Left lung (tissue), 10 donors: ENCODE results near the gene HOXA10. TPM values are rescaled to one million over a fixed set of nuclear protein-coding genes. Genes with fewer than 3 reads are reported as not detected.

Experiments used
- ATAC-seq: fragments of 200-7000 bp; cut with Tn5 transposase; one replicate; pipeline ENCODE4 v1.9.1; 2020; ENCODE audit warnings: moderate library complexity
- DNase-seq, 4 donors: peaks; one replicate each; pipeline ENCODE4 v3.0.0-alpha.2; 2013 to 2020
- H3K27ac ChIP-seq, 2 donors: fragments of 200-600 bp; sonication (generic) in 1 of 2; one replicate each; pipeline versions ENCODE4 v1.5.0 to v1.8.0; 2020 to 2021
- H3K27me3 ChIP-seq, 2 donors: fragments of 200-600 bp; sonication (generic) in 1 of 2; one replicate each; pipeline versions ENCODE4 v1.5.0 to v1.8.0; 2020 to 2021
- H3K36me3 ChIP-seq, 2 donors: fragments of 200-600 bp; sonication (generic) in 1 of 2; one replicate each; pipeline versions ENCODE4 v1.5.0 to v1.8.0; 2020 to 2021
- H3K4me1 ChIP-seq, 2 donors: fragments of 200-600 bp; one replicate each; pipeline ENCODE4 v1.8.0; 2021
- H3K4me3 ChIP-seq, 2 donors: fragments of 200-600 bp; sonication (generic) in 1 of 2; one replicate each; pipeline versions ENCODE4 v1.5.0 to v1.8.0; 2020 to 2021; ENCODE audit warnings: mild to moderate bottlenecking in 1 of 2
- H3K9me3 ChIP-seq, 2 donors: fragments of 200-600 bp; sonication (generic) in 1 of 2; one replicate each; pipeline versions ENCODE4 v1.5.0 to v1.8.0; 2020 to 2021
- CTCF ChIP-seq, 2 donors: fragments of 200-600 bp; sonication (generic) in 1 of 2; IDR thresholded peaks; one replicate each; pipeline versions ENCODE4 v1.5.0 to v1.8.0; 2021; ENCODE audit warnings: antibody characterized with exemption in 2 of 2
- intact Hi-C, 2 donors: fragments of 100-400 bp; cut with DNase I; formaldehyde crosslinking; loops; one replicate each; pipeline versions ENCODE4 v1.11.2 to v1.14.2; 2022
- polyA plus RNA-seq, 6 donors: library from polyadenylated mRNA; unstranded; fragments of 120-200 nt; gene quantifications; one replicate each; pipeline ENCODE4 v1.2.1, GENCODE V29; 2013; ENCODE audit not compliant: insufficient read length in 6 of 6
- total RNA-seq, 2 donors: library from RNA; stranded (reverse); fragmentation: NEBNext Ultra II Directional; extraction: Animal tissue kit (Norgen Biotek cat#: 25700); gene quantifications; one replicate each; pipeline ENCODE4 v1.2.1, GENCODE V29; 2021
- donor health status: DM: no; HTN: yes; CAD: no.
- donor health status: DM: no; HTN: no; CAD: no.

Gene HOXA10
- total and polyA plus RNA-seq, 8 donors = 0.34 to 1.3 (median 0.41) TPM; not detected in 1

DNA sequence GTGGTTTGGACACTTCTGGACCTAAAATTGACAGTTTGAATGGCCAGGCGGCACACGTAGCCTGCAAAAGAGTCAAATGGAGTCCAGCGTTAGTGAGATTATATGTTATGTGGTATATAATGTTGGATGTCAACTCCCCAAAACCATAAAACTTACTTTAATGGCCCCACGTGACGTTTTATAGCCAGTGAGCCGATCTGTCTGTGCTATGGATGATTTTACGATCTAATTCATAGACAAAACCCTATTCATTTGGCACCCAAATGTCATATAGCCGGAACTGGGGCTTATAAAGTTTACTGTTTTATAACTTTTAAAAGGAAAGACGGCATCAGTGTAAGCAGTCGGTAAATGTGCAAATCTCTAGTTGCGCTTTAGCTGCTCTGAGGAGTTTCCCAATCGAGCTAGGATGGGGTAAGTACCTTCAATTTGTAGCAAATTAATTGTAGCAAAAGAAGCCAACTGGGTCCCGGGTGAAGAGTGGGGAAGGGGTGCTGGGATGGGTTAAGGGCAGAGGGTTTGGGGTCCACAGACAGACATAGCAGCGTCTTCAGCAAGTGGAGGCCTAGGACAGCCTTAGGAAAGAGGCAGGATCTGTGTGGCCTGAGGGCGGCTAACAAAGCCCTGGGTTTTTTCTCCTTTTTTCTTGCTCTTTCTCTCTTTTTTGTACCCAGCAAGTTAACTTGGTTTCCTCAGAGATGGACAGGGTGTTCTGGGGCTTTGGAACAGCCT is 33.8 kb downstream of the HOXA10 start:
- ATAC-seq (no peak), DNase-seq (peak in 1 of 4 donors; percentile 41)
- intact Hi-C loops = loop anchor here in 1 of 2 donors (5.0 kb wide), 1 partner anchor 43 kb away; the partner anchor contains the start of gene HOXA1
- Histone ChIP-seq H3K4me3 (peak overlapping the region; percentile 12 to 52), H3K27me3 (peaks cover 22 to 100% of the 10 kb centered on the region in 2 donors), H3K27ac (peak overlapping the region; percentile 86 to 92), H3K4me1 (peaks cover 9 to 23% of the 10 kb centered on the region in 2 donors), H3K9me3 (no peaks in the 10 kb centered on the region), H3K36me3 (no peaks in the 10 kb centered on the region)
- TF ChIP-seq CTCF (IDR thresholded peaks at IDR 0.05) = no peak

DNA sequence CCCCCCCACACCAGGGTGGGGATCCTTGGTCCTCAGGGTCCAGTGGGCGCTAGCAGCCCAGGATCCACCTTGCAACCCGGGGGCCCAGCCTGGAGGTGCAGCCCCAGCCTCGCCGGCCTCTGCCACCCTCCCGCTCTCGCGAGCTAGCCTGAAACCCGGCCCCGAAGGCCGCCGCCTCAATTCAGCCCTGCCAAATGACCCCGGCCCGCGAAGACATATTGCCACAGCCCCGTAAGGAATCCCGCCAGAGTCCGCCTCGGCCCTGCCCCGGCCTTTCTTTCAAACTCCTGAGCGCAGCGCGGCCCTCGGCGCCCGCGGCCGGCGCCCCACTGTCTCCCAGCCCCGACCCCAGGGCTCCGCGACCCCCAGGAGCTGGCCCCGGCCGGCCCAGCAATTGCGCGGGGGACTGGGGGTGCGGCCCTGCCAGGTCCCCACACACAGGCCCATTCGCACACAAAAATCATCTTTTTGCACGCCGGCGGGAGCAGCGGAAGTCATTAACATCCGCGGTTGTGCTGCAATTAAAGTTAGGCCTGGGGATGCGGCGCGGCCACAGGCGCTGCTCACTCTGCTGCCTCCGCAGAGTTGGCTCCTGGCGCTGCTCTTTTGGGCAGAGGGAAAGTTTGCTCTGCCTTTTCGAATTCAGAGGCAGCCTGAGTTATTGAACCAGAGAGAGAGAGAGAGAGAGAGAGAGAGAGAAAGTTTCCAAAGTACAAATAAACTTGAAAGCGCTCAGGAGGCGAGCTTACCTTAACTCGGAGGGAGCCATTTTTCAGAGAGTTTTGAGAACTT is 34.6 kb downstream of the HOXA10 start:
- Histone ChIP-seq H3K9me3 (no peaks in the 10 kb centered on the region), H3K27ac (peak overlapping the region; percentile 86 to 92), H3K36me3 (no peaks in the 10 kb centered on the region), H3K4me1 (peaks cover 9 to 31% of the 10 kb centered on the region in 2 donors), H3K4me3 (peak overlapping the region; percentile 0 to 52), H3K27me3 (peaks cover 18 to 99% of the 10 kb centered on the region in 2 donors)
- DNase-seq (peak in 3 of 4 donors; percentile 34 to 75 (median 35)), ATAC-seq (no peak)
- intact Hi-C loops = loop anchor here in 1 of 2 donors (5.0 kb wide), 1 partner anchor 42 kb away; the partner anchor contains the start of gene HOXA1
- TF ChIP-seq CTCF (IDR thresholded peaks at IDR 0.05) = no peak

DNA sequence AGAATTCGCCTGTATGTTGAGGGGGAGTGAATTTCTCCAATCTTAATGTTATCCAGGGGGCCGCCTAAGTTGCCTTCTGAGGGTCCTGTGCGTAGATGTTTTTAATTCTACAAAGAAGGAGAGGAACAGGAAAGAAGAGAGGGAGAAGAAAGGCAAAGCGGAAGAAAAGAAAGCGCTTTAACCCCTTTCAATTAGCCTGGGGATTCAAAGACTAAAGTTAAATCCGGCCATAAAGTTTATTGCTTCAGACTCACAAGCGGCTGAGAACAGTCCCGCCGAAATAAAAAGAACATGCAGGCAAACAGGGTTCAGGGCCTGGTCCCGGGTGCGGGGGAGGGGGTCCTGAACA is 35.2 kb downstream of the HOXA10 start:
- intact Hi-C loops = no loop called here
- H3K36me3 ChIP-seq = no peaks in the 10 kb centered on the region
- DNase-seq (peak in 2 of 4 donors; percentile 22 to 39), ATAC-seq (no peak)
- H3K9me3 ChIP-seq = no peaks in the 10 kb centered on the region
- peak overlapping the region; percentile 0 to 52 for H3K4me3 ChIP-seq
- peaks cover 13 to 99% of the 10 kb centered on the region in 2 donors for H3K27me3 ChIP-seq
- H3K4me1 ChIP-seq = peaks cover 14 to 36% of the 10 kb centered on the region in 2 donors
- peak overlapping the region; percentile 86 to 92 for H3K27ac ChIP-seq
- no peak for TF ChIP-seq CTCF (IDR thresholded peaks at IDR 0.05)

DNA sequence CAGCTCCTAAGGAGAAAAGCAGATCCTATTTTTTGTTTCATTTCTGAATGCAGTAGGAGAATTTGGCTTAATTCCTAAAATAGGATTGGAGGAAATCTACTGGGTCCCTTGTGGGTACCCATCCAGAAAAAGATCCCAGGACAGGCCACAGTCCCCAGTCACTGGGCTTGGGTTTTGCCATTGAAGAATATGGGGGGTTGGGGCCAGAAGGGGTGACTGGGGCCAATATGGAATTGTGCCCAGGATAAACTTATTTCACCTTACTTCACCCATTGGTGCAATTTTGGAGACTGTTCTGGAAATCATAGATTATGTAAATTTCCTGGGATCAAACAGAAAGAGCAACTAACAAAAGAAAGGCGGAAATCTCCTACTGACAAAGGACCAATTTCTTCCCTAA is 35.6 kb downstream of the HOXA10 start:
- Histone ChIP-seq H3K4me1 (peaks cover 17 to 39% of the 10 kb centered on the region in 2 donors), H3K4me3 (peak overlapping the region in 1 of 2 donors; percentile 52), H3K9me3 (no peaks in the 10 kb centered on the region), H3K36me3 (no peaks in the 10 kb centered on the region), H3K27ac (peak overlapping the region; percentile 86 to 92), H3K27me3 (peaks cover 13 to 99% of the 10 kb centered on the region in 2 donors)
- no peak for ATAC-seq
- intact Hi-C loops = no loop called here
- TF ChIP-seq CTCF (IDR thresholded peaks at IDR 0.05) = no peak
- peak in 2 of 4 donors; percentile 21 to 30 for DNase-seq
